Ishikawa (cell line): Measurements from ENCODE around the gene RALGAPA2.

Experiments used
- CEBPB ChIP-seq: IDR thresholded peaks from 2 replicates; pipeline ENCODE4 v1.6.1; 2012
- CREB1 ChIP-seq: IDR thresholded peaks from 2 replicates; pipeline ENCODE4 v1.6.1; 2012; ENCODE audit warnings: low read depth
- EGR1 ChIP-seq: IDR thresholded peaks from 2 replicates; pipeline ENCODE4 v1.6.1; 2012
- EP300 ChIP-seq: IDR thresholded peaks from 2 replicates; pipeline ENCODE4 v1.6.1; 2012; ENCODE audit warnings: borderline replicate concordance
- FOXM1 ChIP-seq: IDR thresholded peaks from 2 replicates; pipeline ENCODE4 v1.6.1; 2012; ENCODE audit warnings: low read depth, borderline replicate concordance
- NFIC ChIP-seq: IDR thresholded peaks from 2 replicates; pipeline ENCODE4 v1.6.1; 2012
- RAD21 ChIP-seq: IDR thresholded peaks from 2 replicates; pipeline ENCODE4 v1.6.1; 2012; ENCODE audit warnings: low read depth
- TAF1 ChIP-seq: IDR thresholded peaks from 2 replicates; pipeline ENCODE4 v1.6.1; 2012; ENCODE audit warnings: low read depth, mild to moderate bottlenecking
- TCF12 ChIP-seq: IDR thresholded peaks from 2 replicates; pipeline ENCODE4 v1.6.1; 2012; ENCODE audit warnings: low read depth
- TEAD4 ChIP-seq: IDR thresholded peaks from 2 replicates; pipeline ENCODE4 v1.6.1; 2012
- YY1 ChIP-seq: IDR thresholded peaks from 2 replicates; pipeline ENCODE4 v1.6.1; 2012; ENCODE audit warnings: low read depth
- ZBTB7A ChIP-seq: IDR thresholded peaks from 2 replicates; pipeline ENCODE4 v1.6.1; 2012; ENCODE audit warnings: low read depth
- TF ChIP-seq, protein P1 (sequence below): IDR thresholded peaks from 2 replicates; pipeline ENCODE4 v1.6.1; 2012
- TF ChIP-seq, protein P2 (sequence below): IDR thresholded peaks from 2 replicates; pipeline ENCODE4 v1.6.1; 2012; ENCODE audit warnings: low read depth, mild to moderate bottlenecking
- TF ChIP-seq, protein P3 (sequence below): IDR thresholded peaks from 2 replicates; pipeline ENCODE4 v1.6.1; 2012

Gene RALGAPA2

DNA sequence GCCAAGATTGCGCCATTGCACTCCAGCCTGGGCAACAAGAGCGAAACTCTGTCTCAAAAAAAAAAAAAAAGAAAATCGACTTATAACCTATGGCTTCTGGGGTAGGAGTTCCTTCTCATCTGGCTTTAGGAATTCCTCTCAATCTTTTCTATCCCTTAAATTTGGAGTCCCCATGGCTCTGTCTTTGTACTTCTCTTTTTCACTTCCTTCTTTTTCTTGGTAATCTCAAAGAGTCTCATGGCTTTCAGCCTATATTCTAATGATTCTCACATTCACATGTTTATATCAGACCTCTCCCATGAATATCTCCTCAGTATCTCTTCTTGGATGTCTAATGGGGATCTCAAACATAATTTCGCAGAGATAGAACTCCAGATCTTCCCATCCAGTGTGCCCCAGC is 42.8 kb upstream of the RALGAPA2 start:
- TF ChIP-seq, protein P1, sequence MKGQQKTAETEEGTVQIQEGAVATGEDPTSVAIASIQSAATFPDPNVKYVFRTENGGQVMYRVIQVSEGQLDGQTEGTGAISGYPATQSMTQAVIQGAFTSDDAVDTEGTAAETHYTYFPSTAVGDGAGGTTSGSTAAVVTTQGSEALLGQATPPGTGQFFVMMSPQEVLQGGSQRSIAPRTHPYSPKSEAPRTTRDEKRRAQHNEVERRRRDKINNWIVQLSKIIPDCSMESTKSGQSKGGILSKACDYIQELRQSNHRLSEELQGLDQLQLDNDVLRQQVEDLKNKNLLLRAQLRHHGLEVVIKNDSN, result no peak
- TF ChIP-seq CREB1 (no peak), TAF1 (no peak), NFIC (no peak), TEAD4 (no peak), TCF12 (no peak), YY1 (no peak), CEBPB (no peak), FOXM1 (no peak), RAD21 (no peak), EGR1 (no peak), ZBTB7A (no peak), EP300 (no peak)
- TF ChIP-seq, protein P2, sequence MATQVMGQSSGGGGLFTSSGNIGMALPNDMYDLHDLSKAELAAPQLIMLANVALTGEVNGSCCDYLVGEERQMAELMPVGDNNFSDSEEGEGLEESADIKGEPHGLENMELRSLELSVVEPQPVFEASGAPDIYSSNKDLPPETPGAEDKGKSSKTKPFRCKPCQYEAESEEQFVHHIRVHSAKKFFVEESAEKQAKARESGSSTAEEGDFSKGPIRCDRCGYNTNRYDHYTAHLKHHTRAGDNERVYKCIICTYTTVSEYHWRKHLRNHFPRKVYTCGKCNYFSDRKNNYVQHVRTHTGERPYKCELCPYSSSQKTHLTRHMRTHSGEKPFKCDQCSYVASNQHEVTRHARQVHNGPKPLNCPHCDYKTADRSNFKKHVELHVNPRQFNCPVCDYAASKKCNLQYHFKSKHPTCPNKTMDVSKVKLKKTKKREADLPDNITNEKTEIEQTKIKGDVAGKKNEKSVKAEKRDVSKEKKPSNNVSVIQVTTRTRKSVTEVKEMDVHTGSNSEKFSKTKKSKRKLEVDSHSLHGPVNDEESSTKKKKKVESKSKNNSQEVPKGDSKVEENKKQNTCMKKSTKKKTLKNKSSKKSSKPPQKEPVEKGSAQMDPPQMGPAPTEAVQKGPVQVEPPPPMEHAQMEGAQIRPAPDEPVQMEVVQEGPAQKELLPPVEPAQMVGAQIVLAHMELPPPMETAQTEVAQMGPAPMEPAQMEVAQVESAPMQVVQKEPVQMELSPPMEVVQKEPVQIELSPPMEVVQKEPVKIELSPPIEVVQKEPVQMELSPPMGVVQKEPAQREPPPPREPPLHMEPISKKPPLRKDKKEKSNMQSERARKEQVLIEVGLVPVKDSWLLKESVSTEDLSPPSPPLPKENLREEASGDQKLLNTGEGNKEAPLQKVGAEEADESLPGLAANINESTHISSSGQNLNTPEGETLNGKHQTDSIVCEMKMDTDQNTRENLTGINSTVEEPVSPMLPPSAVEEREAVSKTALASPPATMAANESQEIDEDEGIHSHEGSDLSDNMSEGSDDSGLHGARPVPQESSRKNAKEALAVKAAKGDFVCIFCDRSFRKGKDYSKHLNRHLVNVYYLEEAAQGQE, result no peak
- TF ChIP-seq, protein P3, sequence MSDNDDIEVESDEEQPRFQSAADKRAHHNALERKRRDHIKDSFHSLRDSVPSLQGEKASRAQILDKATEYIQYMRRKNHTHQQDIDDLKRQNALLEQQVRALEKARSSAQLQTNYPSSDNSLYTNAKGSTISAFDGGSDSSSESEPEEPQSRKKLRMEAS, result no peak

DNA sequence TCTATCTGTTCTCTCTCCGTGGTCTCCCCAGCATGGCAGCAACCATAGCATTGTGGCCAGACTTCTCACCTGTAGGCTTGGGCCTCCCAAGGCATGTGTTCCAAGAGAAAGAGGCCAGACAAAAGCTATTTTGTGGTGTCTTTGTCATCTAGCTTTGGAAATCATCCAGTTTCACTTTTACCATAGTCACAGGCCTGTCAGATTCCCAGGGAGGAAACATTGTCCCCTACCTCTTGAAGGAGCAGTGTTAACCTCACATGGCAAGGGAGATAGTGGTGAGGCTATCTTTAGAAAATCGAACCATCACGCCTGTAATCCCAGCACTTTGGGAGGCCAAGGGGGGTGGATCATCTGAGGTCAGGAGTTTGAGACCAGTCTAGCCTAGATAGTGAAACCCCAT is 42.3 kb upstream of the RALGAPA2 start:
- TF ChIP-seq CEBPB (no peak), EGR1 (no peak), TAF1 (no peak), EP300 (no peak), NFIC (no peak), TCF12 (no peak)
- TF ChIP-seq, protein P3, result no peak

DNA sequence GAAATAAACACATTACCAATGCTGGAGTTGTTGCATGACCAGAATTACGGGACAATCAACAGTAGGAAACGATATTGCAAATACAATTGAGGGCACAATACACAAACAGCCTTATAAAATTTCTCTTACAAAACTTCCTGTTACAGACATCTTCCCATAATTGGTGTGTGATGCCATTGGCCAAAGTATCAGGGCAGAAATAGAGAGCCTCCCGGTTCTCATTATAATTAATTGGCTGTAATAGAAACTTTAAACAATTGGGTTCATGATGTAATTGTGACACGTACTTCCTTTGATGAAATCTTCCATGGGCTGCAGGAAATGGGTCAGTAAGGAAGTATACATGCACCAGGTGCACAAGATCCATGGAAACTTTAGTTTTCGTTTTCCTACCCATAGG is 40.3 kb upstream of the RALGAPA2 start:
- no peak for TF ChIP-seq CEBPB
- no peak for TF ChIP-seq CREB1
- TF ChIP-seq, protein P1, result no peak
- no peak for TF ChIP-seq TEAD4
- TF ChIP-seq, protein P3, result no peak
- no peak for TF ChIP-seq FOXM1
- TF ChIP-seq YY1, result no peak
- TF ChIP-seq RAD21, result no peak
- no peak for TF ChIP-seq TAF1
- no peak for TF ChIP-seq EGR1
- TF ChIP-seq, protein P2, result no peak

DNA sequence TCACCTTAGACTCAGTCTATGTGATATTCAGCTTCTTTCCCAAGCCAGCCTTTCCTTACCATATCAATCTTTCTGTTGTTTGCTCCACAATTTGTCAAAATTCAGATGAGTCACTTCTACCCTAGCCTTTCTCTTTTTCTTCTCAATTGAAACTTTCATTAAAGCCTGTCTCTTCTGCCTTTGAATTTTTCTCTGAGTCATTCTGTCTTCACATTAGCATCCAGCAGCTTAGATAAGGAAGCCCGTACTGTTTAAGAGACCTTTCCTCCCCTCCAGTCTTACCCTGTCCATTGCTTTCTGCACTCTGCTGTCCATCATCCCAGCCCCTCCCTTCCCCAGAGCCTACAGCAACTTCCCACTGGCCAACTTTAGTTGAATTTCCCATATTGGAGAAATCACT is 34.9 kb upstream of the RALGAPA2 start:
- TF ChIP-seq, protein P1, result no peak
- TF ChIP-seq ZBTB7A, result no peak
- TF ChIP-seq CEBPB, result no peak

DNA sequence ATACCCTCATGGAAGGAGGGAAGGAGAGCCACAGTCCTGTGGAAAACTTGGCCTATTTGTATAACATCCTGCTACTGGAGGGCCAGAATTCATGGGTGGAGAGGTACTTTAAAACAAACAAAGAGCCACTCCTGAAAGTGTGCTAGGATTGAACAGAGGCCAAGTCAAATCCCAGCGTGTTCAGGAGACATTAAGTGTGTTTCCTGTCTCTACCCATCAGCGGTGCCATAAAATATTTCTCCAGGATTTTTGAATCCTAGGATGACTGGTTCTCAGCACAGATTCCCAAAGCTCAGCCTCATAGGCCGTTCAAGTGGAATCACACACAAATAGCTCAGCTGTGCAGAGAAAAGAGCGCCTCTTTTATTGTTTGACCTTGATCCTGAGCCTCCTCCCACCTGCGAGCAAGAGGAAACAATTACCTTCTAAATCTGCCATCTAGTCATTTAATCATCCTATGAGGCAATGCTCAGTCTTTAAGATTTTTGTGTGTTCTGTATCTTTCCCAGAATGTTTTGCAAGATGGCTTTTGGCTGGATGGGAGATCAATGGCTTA is 31.8 kb upstream of the RALGAPA2 start:
- TF ChIP-seq CREB1, result no peak
- TF ChIP-seq EP300, result no peak
- TF ChIP-seq, protein P2, result no peak
- TF ChIP-seq RAD21, result no peak
- TF ChIP-seq CEBPB, result no peak
- TF ChIP-seq TAF1, result no peak
- TF ChIP-seq NFIC, result no peak
- TF ChIP-seq FOXM1, result no peak
- no peak for TF ChIP-seq EGR1
